K562 (cell line): ENCODE results near the gene MELK. TPM values are rescaled to one million over a fixed set of nuclear protein-coding genes. Genes with fewer than 3 reads are reported as not detected.

Experiments used
- POLR2AphosphoS2 ChIP-seq: IDR thresholded peaks from 2 replicates; pipeline ENCODE4 v1.6.1; 2012; ENCODE audit warnings: low read length, improper control_type of control experiment
- ZNF695 ChIP-seq: fragments of 450-650 bp; formaldehyde crosslinking; IDR thresholded peaks from 2 replicates; pipeline ENCODE4 v1.4.0; 2020; ENCODE audit warnings: mild to moderate bottlenecking, moderate library complexity
- polyA plus RNA-seq, 8 experiments: library from polyadenylated mRNA; depleted of rRNA in 4 of 8; stranded (reverse) in 5 of 8; unstranded in 3 of 8; fragments of >200 nt; fragmentation: Nextera tagmentation in 2 of 8; fragmentation: Illumina TruSeq in 1 of 8; extraction: Ambion mirVana in 2 of 8; extraction: Trizol in 1 of 8; gene quantifications; 2 replicates each; pipeline versions ENCODE4 v1.2.1 to v1.2.3, GENCODE V29; 2011 to 2014; ENCODE audit warnings: inconsistent platforms in 1 of 8, missing spikeins in 1 of 8
- total RNA-seq, 7 experiments: library from RNA; depleted of rRNA in 6 of 7; stranded (reverse); fragments of >200 nt in 6 of 7; fragmentation: Illumina TruSeq in 2 of 7; extraction: Trizol in 2 of 7; gene quantifications; 2 replicates each; pipeline versions ENCODE4 v1.2.1 to v1.2.3, GENCODE V29; 2011 to 2021; ENCODE audit warnings: low replicate concordance in 1 of 7
- TF ChIP-seq, protein P1 (sequence below): fragments of 450-650 bp; formaldehyde crosslinking; IDR thresholded peaks from 2 replicates; pipeline ENCODE4 v1.4.0; 2022; ENCODE audit warnings: missing genetic modification characterization
- TF ChIP-seq, protein P2 (sequence below), 3 experiments: fragments of 200-800 bp in 1 of 3; fragments of 250-450 bp in 1 of 3; fragments of 450-650 bp in 1 of 3; sonication (Bioruptor Pico) in 1 of 3; sonication (Bioruptor generic) in 1 of 3; formaldehyde crosslinking in 1 of 3; IDR thresholded peaks; 2 replicates each; pipeline versions ENCODE4 v1.6.1 to v1.8.0; 2016 to 2022; ENCODE audit warnings: mild to moderate bottlenecking in 2 of 3, missing genetic modification characterization in 2 of 3, missing compliant biosample characterization in 1 of 3, moderate library complexity in 1 of 3
- TF ChIP-seq, protein P3 (sequence below): fragments of 250-450 bp; sonication (Bioruptor Pico); IDR thresholded peaks from 2 replicates; pipeline ENCODE4 v1.8.0; 2021; ENCODE audit warnings: borderline replicate concordance, mild to moderate bottlenecking, moderate library complexity; ENCODE audit not compliant: poor library complexity, severe bottlenecking

Gene MELK
- total and polyA plus RNA-seq, 9 of the 15 experiments (the other 6 are each of a cell fraction or from before 2014, with no cell fraction given), result 33.3 to 57.3 (median 43.8) TPM

DNA sequence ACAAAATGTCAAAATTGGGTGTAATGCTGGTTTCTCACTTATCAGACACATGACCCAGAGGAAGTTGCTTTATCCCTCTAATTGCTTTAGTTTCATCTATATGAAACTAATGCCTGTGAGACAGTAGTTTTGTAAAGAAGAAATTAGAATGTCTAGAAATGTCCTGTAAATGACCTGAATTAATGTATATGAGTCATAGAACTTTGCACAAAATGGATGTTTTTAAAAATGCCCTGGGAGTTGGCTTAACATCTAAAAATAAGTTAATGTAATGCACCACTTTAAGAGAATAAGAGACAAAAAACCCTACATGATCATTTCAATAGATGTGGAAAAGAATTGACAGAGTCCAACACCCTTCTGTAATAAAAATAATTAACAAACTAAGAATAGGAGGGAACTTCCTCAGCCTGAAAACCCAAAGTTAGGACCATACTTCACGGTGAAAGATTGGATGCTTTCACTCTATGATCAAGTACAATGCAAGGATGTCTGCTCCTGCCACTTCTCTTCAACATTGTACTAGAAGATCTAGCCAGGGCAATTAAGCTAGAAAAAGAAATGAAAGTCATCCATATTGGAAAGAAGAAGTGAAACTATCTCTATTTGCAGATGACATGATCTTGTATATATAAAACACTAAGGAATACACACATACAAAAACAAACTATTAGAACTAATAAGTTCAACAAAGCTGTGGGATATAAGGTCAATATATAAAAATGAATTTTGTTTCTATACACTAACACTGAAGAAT is 117.9 kb downstream of the MELK start (continued):
- TF ChIP-seq, protein P1, sequence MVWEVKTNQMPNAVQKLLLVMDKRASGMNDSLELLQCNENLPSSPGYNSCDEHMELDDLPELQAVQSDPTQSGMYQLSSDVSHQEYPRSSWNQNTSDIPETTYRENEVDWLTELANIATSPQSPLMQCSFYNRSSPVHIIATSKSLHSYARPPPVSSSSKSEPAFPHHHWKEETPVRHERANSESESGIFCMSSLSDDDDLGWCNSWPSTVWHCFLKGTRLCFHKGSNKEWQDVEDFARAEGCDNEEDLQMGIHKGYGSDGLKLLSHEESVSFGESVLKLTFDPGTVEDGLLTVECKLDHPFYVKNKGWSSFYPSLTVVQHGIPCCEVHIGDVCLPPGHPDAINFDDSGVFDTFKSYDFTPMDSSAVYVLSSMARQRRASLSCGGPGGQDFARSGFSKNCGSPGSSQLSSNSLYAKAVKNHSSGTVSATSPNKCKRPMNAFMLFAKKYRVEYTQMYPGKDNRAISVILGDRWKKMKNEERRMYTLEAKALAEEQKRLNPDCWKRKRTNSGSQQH (CRISPR knock-in tag), result no peak
- TF ChIP-seq ZNF695 (CRISPR knock-in tag) (no peak), POLR2AphosphoS2 (no peak)
- TF ChIP-seq, protein P2, sequence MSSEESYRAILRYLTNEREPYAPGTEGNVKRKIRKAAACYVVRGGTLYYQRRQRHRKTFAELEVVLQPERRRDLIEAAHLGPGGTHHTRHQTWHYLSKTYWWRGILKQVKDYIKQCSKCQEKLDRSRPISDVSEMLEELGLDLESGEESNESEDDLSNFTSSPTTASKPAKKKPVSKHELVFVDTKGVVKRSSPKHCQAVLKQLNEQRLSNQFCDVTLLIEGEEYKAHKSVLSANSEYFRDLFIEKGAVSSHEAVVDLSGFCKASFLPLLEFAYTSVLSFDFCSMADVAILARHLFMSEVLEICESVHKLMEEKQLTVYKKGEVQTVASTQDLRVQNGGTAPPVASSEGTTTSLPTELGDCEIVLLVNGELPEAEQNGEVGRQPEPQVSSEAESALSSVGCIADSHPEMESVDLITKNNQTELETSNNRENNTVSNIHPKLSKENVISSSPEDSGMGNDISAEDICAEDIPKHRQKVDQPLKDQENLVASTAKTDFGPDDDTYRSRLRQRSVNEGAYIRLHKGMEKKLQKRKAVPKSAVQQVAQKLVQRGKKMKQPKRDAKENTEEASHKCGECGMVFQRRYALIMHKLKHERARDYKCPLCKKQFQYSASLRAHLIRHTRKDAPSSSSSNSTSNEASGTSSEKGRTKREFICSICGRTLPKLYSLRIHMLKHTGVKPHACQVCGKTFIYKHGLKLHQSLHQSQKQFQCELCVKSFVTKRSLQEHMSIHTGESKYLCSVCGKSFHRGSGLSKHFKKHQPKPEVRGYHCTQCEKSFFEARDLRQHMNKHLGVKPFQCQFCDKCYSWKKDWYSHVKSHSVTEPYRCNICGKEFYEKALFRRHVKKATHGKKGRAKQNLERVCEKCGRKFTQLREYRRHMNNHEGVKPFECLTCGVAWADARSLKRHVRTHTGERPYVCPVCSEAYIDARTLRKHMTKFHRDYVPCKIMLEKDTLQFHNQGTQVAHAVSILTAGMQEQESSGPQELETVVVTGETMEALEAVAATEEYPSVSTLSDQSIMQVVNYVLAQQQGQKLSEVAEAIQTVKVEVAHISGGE (CRISPR knock-in tag; IDR thresholded peaks at IDR 0.05), result no peak
- TF ChIP-seq, protein P3, sequence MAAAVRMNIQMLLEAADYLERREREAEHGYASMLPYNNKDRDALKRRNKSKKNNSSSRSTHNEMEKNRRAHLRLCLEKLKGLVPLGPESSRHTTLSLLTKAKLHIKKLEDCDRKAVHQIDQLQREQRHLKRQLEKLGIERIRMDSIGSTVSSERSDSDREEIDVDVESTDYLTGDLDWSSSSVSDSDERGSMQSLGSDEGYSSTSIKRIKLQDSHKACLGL, result no peak
